Measurements from ENCODE around the gene GUCY1A2.

The GUCY1A2 gene

DNA sequence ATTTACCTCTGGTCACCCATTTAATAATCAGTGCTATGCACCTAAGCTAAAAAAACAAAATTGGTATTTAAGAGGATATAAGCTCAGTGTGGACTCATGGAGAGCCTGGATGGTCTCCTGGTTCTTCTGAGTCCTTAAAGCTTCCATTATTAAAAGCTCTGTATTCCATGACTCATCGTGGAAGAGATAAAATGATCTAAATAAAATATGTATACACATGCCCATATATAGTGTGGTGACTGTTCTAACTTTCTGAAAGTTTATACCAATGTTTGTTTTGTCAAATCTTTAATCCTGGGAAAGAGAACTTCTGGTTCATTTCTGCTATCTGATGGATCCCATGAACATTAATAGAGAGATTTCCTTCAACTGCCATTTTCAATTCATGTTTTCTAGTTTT lies 375.9 kb downstream of the GUCY1A2 start:
- TF ChIP-seq MYC (IDR thresholded peaks at IDR 0.05; ENCODE audit: low read depth, low read length) (no peak), POLR2A (IDR thresholded peaks at IDR 0.05; ENCODE audit: extremely low read depth, insufficient read length) (no peak)
- TF ChIP-seq, protein P1, sequence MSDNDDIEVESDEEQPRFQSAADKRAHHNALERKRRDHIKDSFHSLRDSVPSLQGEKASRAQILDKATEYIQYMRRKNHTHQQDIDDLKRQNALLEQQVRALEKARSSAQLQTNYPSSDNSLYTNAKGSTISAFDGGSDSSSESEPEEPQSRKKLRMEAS (IDR thresholded peaks at IDR 0.05; ENCODE audit: low read depth, low read length), result no peak
- TF ChIP-seq, protein P2, sequence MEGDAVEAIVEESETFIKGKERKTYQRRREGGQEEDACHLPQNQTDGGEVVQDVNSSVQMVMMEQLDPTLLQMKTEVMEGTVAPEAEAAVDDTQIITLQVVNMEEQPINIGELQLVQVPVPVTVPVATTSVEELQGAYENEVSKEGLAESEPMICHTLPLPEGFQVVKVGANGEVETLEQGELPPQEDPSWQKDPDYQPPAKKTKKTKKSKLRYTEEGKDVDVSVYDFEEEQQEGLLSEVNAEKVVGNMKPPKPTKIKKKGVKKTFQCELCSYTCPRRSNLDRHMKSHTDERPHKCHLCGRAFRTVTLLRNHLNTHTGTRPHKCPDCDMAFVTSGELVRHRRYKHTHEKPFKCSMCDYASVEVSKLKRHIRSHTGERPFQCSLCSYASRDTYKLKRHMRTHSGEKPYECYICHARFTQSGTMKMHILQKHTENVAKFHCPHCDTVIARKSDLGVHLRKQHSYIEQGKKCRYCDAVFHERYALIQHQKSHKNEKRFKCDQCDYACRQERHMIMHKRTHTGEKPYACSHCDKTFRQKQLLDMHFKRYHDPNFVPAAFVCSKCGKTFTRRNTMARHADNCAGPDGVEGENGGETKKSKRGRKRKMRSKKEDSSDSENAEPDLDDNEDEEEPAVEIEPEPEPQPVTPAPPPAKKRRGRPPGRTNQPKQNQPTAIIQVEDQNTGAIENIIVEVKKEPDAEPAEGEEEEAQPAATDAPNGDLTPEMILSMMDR (IDR thresholded peaks at IDR 0.05; ENCODE audit: low read depth, low read length), result no peak
- DNase-seq (ENCODE audit: low read depth), result no peak
- no peak overlapping the region for H3K4me3 ChIP-seq (ENCODE audit: low read depth, low read length)

DNA sequence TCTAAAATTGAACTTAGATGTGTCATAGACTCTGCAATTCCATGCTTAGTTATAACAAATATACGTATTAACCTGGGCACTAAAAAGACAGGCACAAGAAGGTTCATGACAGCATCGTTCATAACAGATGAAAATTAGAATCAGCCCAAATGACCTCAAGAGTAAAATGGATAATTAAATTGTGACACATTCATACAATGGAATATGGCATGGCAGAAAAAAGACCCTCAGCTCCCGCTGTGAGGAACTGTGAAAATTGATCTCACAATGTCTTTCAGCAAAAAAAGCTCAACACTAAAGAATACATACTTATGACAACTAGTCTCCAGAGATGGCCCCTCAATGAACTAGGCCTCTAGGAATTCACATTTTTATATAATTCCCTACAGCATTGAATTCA lies 386.0 kb downstream of the GUCY1A2 start:
- TF ChIP-seq POLR2A (IDR thresholded peaks at IDR 0.05; ENCODE audit: extremely low read depth, insufficient read length) (no peak), MYC (IDR thresholded peaks at IDR 0.05; ENCODE audit: low read depth, low read length) (no peak)
- TF ChIP-seq, protein P2 (IDR thresholded peaks at IDR 0.05; ENCODE audit: low read depth, low read length), result no peak
- TF ChIP-seq, protein P1 (IDR thresholded peaks at IDR 0.05; ENCODE audit: low read depth, low read length), result no peak
- no peak for DNase-seq (ENCODE audit: low read depth)
- H3K4me3 ChIP-seq (ENCODE audit: low read depth, low read length), result no peak overlapping the region

DNA sequence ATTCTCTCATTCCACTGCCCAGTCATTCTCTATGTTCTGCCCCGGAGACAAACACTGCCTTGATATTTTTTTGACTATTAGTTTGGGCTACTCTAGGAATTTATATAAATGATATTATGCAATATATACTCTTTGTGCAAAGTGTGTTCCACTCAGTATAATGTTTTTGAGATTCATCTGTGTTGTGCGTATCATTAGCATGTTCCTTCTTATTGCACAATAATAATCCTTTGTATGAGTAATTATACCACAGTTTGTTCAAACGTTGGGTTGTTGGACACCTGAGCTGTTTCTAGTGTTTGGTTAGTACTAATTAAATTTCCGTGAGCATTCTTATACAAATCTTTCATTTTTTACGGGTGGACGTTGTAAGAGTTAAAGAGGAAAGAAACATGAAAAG lies 390.6 kb downstream of the GUCY1A2 start:
- no peak overlapping the region for H3K4me3 ChIP-seq (ENCODE audit: low read depth, low read length)
- DNase-seq (ENCODE audit: low read depth), result no peak
- TF ChIP-seq, protein P1 (IDR thresholded peaks at IDR 0.05; ENCODE audit: low read depth, low read length), result no peak

DNA sequence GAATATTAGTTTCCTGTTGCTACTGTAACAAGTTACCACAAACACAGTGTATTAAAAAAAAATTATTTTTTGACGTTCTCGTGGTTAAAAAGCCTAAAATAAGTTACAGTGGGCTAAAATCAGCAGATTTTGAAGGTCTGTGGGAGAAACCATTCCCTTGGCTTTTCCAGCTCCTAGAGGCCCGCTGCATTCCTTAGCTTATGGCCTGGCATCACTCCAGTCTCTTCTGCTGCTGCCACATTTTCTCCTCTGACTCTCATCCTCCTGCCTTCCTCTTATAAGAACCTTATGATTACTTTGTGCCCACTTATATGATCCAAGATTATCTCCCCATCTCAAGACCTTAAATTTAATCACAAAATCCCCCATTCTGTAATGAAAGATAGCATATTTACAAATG lies 392.7 kb downstream of the GUCY1A2 start:
- TF ChIP-seq, protein P1 (IDR thresholded peaks at IDR 0.05; ENCODE audit: low read depth, low read length), result no peak
- TF ChIP-seq, protein P2 (IDR thresholded peaks at IDR 0.05; ENCODE audit: low read depth, low read length), result no peak
- TF ChIP-seq POLR2A (IDR thresholded peaks at IDR 0.05; ENCODE audit: extremely low read depth, insufficient read length) (no peak), MYC (IDR thresholded peaks at IDR 0.05; ENCODE audit: low read depth, low read length) (no peak)
- no peak for DNase-seq (ENCODE audit: low read depth)
- H3K4me3 ChIP-seq (ENCODE audit: low read depth, low read length), result no peak overlapping the region

DNA sequence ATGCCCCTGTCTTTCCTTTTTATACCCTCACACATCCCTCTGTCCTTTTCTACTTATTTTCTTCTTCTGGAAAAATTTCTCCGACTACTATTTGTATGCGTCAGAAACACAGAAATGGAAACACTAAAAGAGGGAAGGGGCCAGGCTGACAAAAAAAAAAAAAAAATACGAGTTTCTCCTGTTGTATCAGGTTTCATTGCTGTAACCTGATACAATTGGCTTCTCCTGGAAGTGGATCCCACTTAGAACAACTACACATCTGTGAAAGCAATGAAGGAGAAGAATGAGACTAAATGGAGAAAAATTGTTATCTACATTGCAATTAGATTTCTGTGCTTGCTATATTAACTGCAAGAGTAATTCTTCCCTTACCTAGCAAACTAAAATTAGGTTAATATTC lies 393.9 kb downstream of the GUCY1A2 start:
- H3K4me3 ChIP-seq (ENCODE audit: low read depth, low read length), result no peak overlapping the region
- no peak for DNase-seq (ENCODE audit: low read depth)
- TF ChIP-seq, protein P2 (IDR thresholded peaks at IDR 0.05; ENCODE audit: low read depth, low read length), result no peak
